SK-N-MC (cell line): Measurements from ENCODE around the gene SPDYE1.
"Not testable (repeated sequence)": the region's sequence is repeated elsewhere in the genome, so short reads cannot be mapped to it uniquely, and the experiment has no call there.

Experiments used
- EZH2 ChIP-seq: fragments of 200-600 bp; sonication (generic); IDR thresholded peaks from one replicate; pipeline ENCODE4 v1.6.1; 2017; ENCODE audit warnings: antibody characterized with exemption
- FOXP2 ChIP-seq: optimal IDR thresholded peaks from 2 replicates; pipeline ENCODE3; 2011; ENCODE audit warnings: mild to moderate bottlenecking, moderate library complexity; ENCODE audit not compliant: insufficient read depth; ENCODE audit errors: extremely low read length, control extremely low read depth
- POLR2AphosphoS5 ChIP-seq: IDR thresholded peaks from 2 replicates; pipeline ENCODE4 v1.6.1; 2012; ENCODE audit warnings: mild to moderate bottlenecking, low read depth, low read length, borderline replicate concordance

- not testable (repeated sequence) for TF ChIP-seq EZH2, POLR2AphosphoS5, FOXP2
These were observed 11.5 kb upstream of the SPDYE1 start for GRCh38 chr7:43985904-43986864.
